Testis (tissue), 3 donors: ENCODE results near the gene TDRD9. TPM values are rescaled to one million over a fixed set of nuclear protein-coding genes. Genes with fewer than 3 reads are reported as not detected.

ENCODE experiments used
- DNase-seq: peaks from one replicate; pipeline ENCODE4 v3.0.0-alpha.2; 2019
- H3K27ac ChIP-seq, 2 donors: fragments of 200-600 bp; sonication (generic); one replicate each; pipeline ENCODE4 v1.5.1; 2019
- H3K27me3 ChIP-seq: fragments of 200-600 bp; sonication (generic); one replicate; pipeline ENCODE4 v1.5.1; 2019
- H3K36me3 ChIP-seq: fragments of 200-600 bp; sonication (generic); one replicate; pipeline ENCODE4 v1.5.1; 2017; ENCODE audit warnings: low read depth; ENCODE audit errors: missing control alignments
- H3K4me1 ChIP-seq: fragments of 200-600 bp; sonication (generic); one replicate; pipeline ENCODE4 v1.5.1; 2019
- H3K4me3 ChIP-seq, 2 donors: fragments of 200-600 bp; sonication (generic); one replicate each; pipeline ENCODE4 v1.5.1; 2017 to 2019
- H3K9me3 ChIP-seq: fragments of 200-600 bp; sonication (generic); one replicate; pipeline ENCODE4 v1.5.1; 2017
- CTCF ChIP-seq, 3 experiments: fragments of 450-650 bp in 2 of 3; fragments of 200-600 bp in 1 of 3; sonication (generic) in 1 of 3; IDR thresholded peaks; one replicate each; pipeline ENCODE4 v1.5.1; 2016 to 2019; ENCODE audit warnings: antibody characterized with exemption in 3 of 3, mild to moderate bottlenecking in 2 of 3, moderate library complexity in 1 of 3
- POLR2A ChIP-seq: fragments of 450-650 bp; IDR thresholded peaks from one replicate; pipeline ENCODE4 v1.6.1; 2017; ENCODE audit warnings: antibody characterized with exemption, mild to moderate bottlenecking, moderate library complexity
- WGBS, 2 donors: methylation state at CpG; one replicate each; pipeline ENCODE4 v1.1.5; 2018; 5-methylcytosine and 5-hydroxymethylcytosine counted together
- intact Hi-C: fragments of 100-400 bp; cut with DNase I; formaldehyde crosslinking; loops from one replicate; pipeline ENCODE4 v1.15.1; 2023; ENCODE audit warnings: low total_unique reads
- polyA plus RNA-seq: library from polyadenylated mRNA; stranded (reverse); fragments of 350-450 nt; fragmentation: Illumina TruSeq; extraction: RNeasy Lipid Tissue Mini Kit (QIAGEN cat#74804); gene quantifications from one replicate; pipeline ENCODE4 v1.2.3, GENCODE V29; 2014; ENCODE audit warnings: low read depth, low replicate concordance; ENCODE audit not compliant: insufficient read depth
- total RNA-seq, 2 donors: library from RNA; depleted of rRNA; stranded (reverse); fragments of >200 nt; gene quantifications; one replicate each; pipeline ENCODE4 v1.2.3, GENCODE V29; 2016

The TDRD9 gene
- total and polyA plus RNA-seq, 3 donors from 2014 or later, result 41.8 to 72.8 (median 68.5) TPM

- H3K4me1 ChIP-seq, result peaks cover 5% of the 10 kb centered on the region
- no peak overlapping the region for H3K4me3 ChIP-seq
- H3K9me3 ChIP-seq, result no peaks in the 10 kb centered on the region
- intact Hi-C loops, result no loop called here
- 73% methylated on average over 9 to 16 of the region's 16 CpGs for WGBS, 2 donors
- TF ChIP-seq CTCF (IDR thresholded peaks at IDR 0.05), result no peak
- TF ChIP-seq POLR2A, result no peak
- no peak for DNase-seq
- no peaks in the 10 kb centered on the region for H3K27me3 ChIP-seq
- H3K36me3 ChIP-seq, result no peaks in the 10 kb centered on the region
- H3K27ac ChIP-seq, result no peak overlapping the region
Measured at GRCh38 chr14:104086661-104087461, 158.6 kb downstream of the TDRD9 start.

- Histone ChIP-seq H3K36me3 (no peaks in the 10 kb centered on the region), H3K27ac (no peak overlapping the region), H3K27me3 (no peaks in the 10 kb centered on the region), H3K9me3 (no peaks in the 10 kb centered on the region), H3K4me1 (peaks cover 5% of the 10 kb centered on the region), H3K4me3 (no peak overlapping the region)
- WGBS, 2 donors, result 89 to 90% methylated on average over 2 to 17 of the region's 17 CpGs
- intact Hi-C loops, result no loop called here
- no peak for DNase-seq
- TF ChIP-seq POLR2A (no peak), CTCF (IDR thresholded peaks at IDR 0.05) (no peak)
Measured at GRCh38 chr14:104087505-104087904, 159.2 kb downstream of the TDRD9 start.

- 81 to 83% methylated on average over 13 to 23 of the region's 23 CpGs for WGBS, 2 donors
- Histone ChIP-seq H3K9me3 (no peaks in the 10 kb centered on the region), H3K27me3 (no peaks in the 10 kb centered on the region), H3K27ac (no peak overlapping the region), H3K36me3 (no peaks in the 10 kb centered on the region), H3K4me3 (no peak overlapping the region), H3K4me1 (peaks cover 5% of the 10 kb centered on the region)
- TF ChIP-seq POLR2A, result no peak
- no peak for TF ChIP-seq CTCF (IDR thresholded peaks at IDR 0.05)
- no peak for DNase-seq
- intact Hi-C loops, result no loop called here
Measured at GRCh38 chr14:104087981-104088850, 160.0 kb downstream of the TDRD9 start.

- WGBS, 2 donors, result 95 to 96% methylated on average over 16 to 20 of the region's 20 CpGs
- no peak for TF ChIP-seq POLR2A
- no peak for TF ChIP-seq CTCF (IDR thresholded peaks at IDR 0.05)
- intact Hi-C loops, result no loop called here
- DNase-seq, result no peak
- Histone ChIP-seq H3K9me3 (no peaks in the 10 kb centered on the region), H3K27ac (no peak overlapping the region), H3K4me1 (no peaks in the 10 kb centered on the region), H3K4me3 (no peak overlapping the region), H3K27me3 (no peaks in the 10 kb centered on the region), H3K36me3 (no peaks in the 10 kb centered on the region)
Measured at GRCh38 chr14:104090071-104090748, 162.0 kb downstream of the TDRD9 start.
